GM19238 (cell line): Measurements from ENCODE around the gene SPATS2.
A peak's percentile ranks its signal among the peaks of the same experiment; 100 is the strongest.

Source experiments
- DNase-seq: peaks from one replicate; pipeline ENCODE4 v3.0.0; 2011; ENCODE audit warnings: low spot score; ENCODE audit not compliant: insufficient read length

SPATS2 gene

GRCh38 chr12:49553512-49554088 is 186.3 kb downstream of the SPATS2 start:
- no peak for DNase-seq

GRCh38 chr12:49554266-49554665 is 187.0 kb downstream of the SPATS2 start:
- DNase-seq, result no peak

- DNase-seq, result no peak
These were observed 188.5 kb downstream of the SPATS2 start for GRCh38 chr12:49555631-49556390.

GRCh38 chr12:49556391-49557186 is 189.3 kb downstream of the SPATS2 start:
- no peak for DNase-seq

- DNase-seq, result no peak
These were observed 190.1 kb downstream of the SPATS2 start for GRCh38 chr12:49557187-49557916.

GRCh38 chr12:49557917-49558215 is 190.6 kb downstream of the SPATS2 start:
- DNase-seq, result no peak

- no peak for DNase-seq
These were observed 191.3 kb downstream of the SPATS2 start for GRCh38 chr12:49558526-49558925.

GRCh38 chr12:49559011-49559675 is 191.9 kb downstream of the SPATS2 start:
- DNase-seq, result no peak

DNA sequence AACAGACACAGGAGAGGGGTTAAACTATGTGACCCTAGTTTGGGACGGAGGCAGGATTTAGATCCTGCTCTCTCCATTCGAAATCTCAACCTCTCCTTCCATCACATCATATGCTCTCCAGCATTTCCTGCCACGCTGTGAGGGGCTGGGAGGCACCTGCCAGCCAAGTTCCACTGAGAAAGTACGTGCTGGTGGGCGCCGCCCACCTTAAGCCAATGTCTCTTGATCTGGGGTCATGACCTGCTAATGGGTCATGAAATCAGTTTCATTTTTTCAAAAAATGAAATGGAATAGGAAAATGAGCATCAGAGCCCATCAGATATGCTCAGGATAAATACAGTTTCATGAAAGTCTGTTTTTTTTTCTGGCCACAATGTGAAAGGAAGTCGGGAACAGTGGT is 193.4 kb downstream of the SPATS2 start:
- no peak for DNase-seq

DNA sequence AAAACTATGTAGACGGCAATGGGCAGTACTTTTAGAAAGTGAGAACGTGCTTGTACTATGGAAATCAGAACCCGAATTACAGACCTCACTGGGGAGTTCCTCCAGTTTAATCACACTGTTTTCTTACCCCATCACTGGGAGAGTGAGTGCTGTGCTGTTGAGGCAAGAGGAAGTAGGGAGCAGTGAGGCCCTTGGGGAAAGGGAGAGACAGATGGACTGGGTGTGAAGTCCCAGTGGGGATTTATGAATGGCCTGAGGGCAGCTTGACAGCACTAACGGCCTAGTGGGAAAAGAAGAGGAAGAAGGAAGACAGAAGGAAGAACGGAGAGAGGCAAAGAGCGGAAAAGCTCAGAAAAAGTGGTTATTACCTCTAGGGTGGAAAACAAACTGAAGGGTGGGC is 195.0 kb downstream of the SPATS2 start:
- DNase-seq, result no peak

DNA sequence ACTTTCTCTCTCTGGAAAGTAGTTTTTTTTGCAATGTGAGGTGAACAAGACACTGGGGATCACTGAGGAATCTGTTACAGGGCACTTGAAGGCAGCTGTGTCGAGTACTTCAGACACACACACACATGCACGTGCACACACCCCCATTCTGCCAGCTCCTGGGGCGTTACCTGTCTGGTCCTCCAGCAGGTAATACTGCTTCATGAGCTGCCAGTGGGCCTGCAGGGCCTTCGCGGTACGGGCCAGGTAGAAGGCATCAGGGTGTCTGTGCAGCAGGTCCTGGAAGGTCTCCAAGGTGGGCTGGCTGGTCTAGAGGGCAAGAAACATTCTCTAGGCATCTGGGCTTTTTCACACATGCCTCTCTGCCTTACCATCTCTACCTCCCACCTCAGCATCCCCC is 195.6 kb downstream of the SPATS2 start:
- DNase-seq, result no peak

- no peak for DNase-seq
These were observed 196.9 kb downstream of the SPATS2 start for GRCh38 chr12:49563951-49564685.

DNA sequence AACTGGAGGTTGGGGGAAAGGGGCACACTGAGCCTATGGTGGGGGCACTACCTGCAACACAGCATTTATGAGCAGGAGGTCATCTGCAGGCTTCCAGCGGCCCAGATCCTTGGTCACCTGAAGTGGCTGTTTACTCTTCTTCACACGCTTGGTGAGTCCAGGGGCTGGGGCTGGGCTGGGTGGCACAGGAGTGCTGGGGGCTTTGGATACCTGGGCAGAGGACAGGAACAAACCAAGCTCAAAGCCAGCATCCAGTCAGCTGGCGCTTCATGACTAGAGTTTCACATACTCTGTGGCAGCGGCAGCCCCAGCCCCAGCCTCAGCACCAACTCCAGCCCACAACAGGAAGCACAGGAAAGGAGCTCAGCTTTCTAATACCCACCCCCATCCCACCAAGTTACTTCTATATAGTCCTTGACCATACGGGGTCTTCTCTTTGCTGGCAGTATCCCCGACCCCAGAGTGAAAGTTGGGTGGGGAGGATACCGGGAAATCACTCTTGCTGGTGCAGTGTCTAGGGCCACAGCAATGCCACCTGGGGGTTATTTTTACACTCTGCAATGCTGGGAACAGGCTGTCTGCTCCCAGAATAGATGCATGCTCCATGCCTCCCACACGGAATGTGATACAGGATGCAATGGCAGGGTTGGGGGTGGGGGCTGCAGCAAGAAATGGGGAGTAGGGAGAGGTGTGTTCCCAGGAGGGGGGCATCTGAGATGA is 197.6 kb downstream of the SPATS2 start:
- no peak for DNase-seq

DNA sequence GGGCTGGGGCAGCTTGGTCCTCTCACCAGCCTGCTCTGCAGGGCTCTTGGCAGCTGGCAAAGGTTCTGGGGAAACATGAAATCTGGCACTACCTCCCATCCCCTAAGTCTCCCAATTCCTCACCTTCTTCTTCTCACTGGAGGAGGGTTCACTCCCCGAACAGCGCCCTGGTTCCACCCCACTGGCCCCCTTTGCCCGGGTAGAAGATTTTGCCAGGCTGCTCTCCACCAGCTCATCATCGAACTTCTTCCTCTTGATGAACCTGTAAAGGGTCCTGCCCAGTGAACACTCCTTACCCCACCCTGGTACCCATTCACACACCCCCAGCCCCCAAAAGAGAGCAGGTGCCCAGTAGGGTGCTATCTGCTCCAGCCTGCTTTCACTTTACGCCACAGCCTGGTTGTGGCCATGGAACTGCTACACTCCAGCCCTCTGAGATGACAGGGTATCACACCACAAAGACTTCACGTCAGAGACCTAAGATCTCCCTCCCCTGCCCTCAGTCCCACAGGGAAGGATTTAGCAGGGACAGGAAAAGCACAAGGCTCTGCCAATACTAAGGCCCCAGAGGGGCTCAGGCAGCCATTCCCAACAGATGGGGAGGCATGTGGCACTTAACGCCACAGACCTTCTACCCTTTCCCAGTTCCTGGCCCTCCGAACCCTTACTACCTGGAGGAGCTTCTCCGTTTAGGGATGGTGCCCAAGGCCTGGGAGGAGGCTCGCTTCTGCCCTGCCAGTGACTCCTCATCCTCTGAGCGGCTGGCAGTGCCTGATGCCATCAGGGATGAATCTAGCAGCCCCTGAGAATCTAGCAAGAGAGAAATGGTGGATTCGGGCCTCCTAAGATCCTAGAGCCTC is 198.4 kb downstream of the SPATS2 start:
- no peak for DNase-seq

GRCh38 chr12:49566361-49566760 is 199.1 kb downstream of the SPATS2 start:
- DNase-seq, result no peak

DNA sequence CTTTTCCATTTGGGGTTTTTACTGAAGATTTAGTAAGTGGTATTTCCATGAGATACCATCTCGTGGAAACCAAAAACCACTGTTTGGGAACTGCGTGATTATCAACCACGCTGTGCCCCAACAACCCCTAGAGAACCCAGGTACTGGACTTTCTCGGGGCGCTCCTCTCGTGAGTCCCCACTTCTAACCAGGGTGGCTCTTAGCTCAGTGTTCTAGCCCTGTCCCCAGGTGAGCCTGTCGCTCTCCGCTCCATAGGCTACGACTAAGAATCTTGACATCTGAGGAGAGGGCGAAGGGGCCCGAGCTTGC is 200.0 kb downstream of the SPATS2 start:
- DNase-seq, result no peak

GRCh38 chr12:49567611-49568441 is 200.6 kb downstream of the SPATS2 start, which contains the start of gene MCRS1:
Gene MCRS1, minus strand, starts transcription at chr12:49568142. Its CDS starts 1,411 bp downstream, at chr12:49566731.
- peak; percentile 93 for DNase-seq

GRCh38 chr12:49568442-49569162 is 201.3 kb downstream of the SPATS2 start:
- no peak for DNase-seq
